SK-N-SH treated with all-trans-retinoic acid at 6 μM for 48 hours (cell line): ENCODE data around the gene PPRC1.

Experiments used
- ARNTL ChIP-seq: fragments of 450-650 bp; formaldehyde crosslinking; IDR thresholded peaks from 2 replicates; pipeline ENCODE4 v1.5.0; 2020; ENCODE audit warnings: low read depth, mild to moderate bottlenecking, moderate library complexity, borderline replicate concordance
- CREB5 ChIP-seq: fragments of 250-450 bp; sonication (Bioruptor Pico); IDR thresholded peaks from 2 replicates; pipeline ENCODE4 v1.5.1; 2020; ENCODE audit warnings: low read depth, mild to moderate bottlenecking, moderate library complexity
- CSDC2 ChIP-seq: fragments of 250-450 bp; sonication (Bioruptor Pico); IDR thresholded peaks from 2 replicates; pipeline ENCODE4 v1.5.0; 2020; ENCODE audit warnings: mild to moderate bottlenecking, moderate library complexity
- CSRNP3 ChIP-seq: fragments of 250-450 bp; sonication (Bioruptor Pico); IDR thresholded peaks from 2 replicates; pipeline ENCODE4 v1.5.1; 2021; ENCODE audit warnings: mild to moderate bottlenecking, moderate library complexity
- ESRRG ChIP-seq: fragments of 250-450 bp; sonication (Bioruptor Pico); IDR thresholded peaks from 2 replicates; pipeline ENCODE4 v1.6.1; 2021; ENCODE audit warnings: mild to moderate bottlenecking
- GLIS3 ChIP-seq: fragments of 250-450 bp; sonication (Bioruptor Pico); IDR thresholded peaks from 2 replicates; pipeline ENCODE4 v1.5.0; 2020; ENCODE audit warnings: mild to moderate bottlenecking, moderate library complexity
- OSR1 ChIP-seq: fragments of 250-450 bp; sonication (Bioruptor Pico); IDR thresholded peaks from 2 replicates; pipeline ENCODE4 v1.8.0; 2022; ENCODE audit warnings: moderate library complexity, mild to moderate bottlenecking, inconsistent platforms
- PATZ1 ChIP-seq: fragments of 250-450 bp; sonication (Bioruptor Pico); IDR thresholded peaks from 2 replicates; pipeline ENCODE4 v1.8.0; 2020; ENCODE audit warnings: mild to moderate bottlenecking, moderate library complexity, borderline replicate concordance
- TCF4 ChIP-seq: fragments of 250-450 bp; sonication (Bioruptor Pico); IDR thresholded peaks from 2 replicates; pipeline ENCODE4 v1.8.0; 2021; ENCODE audit warnings: mild to moderate bottlenecking, moderate library complexity, borderline replicate concordance
- TOX ChIP-seq: fragments of 250-450 bp; sonication (Bioruptor Pico); IDR thresholded peaks from 2 replicates; pipeline ENCODE4 v1.8.0; 2021; ENCODE audit warnings: mild to moderate bottlenecking, moderate library complexity, borderline replicate concordance
- ZC3H10 ChIP-seq: fragments of 250-450 bp; sonication (Bioruptor Pico); IDR thresholded peaks from 2 replicates; pipeline ENCODE4 v1.5.1; 2021; ENCODE audit warnings: mild to moderate bottlenecking, moderate library complexity
- ZFP3 ChIP-seq: fragments of 250-450 bp; sonication (Bioruptor Pico); IDR thresholded peaks from 2 replicates; pipeline ENCODE4 v1.5.0; 2020; ENCODE audit warnings: mild to moderate bottlenecking, moderate library complexity
- ZFP30 ChIP-seq: fragments of 450-650 bp; formaldehyde crosslinking; IDR thresholded peaks from 2 replicates; pipeline ENCODE4 v1.5.0; 2022; ENCODE audit warnings: mild to moderate bottlenecking, moderate library complexity
- ZNF8 ChIP-seq: fragments of 450-650 bp; formaldehyde crosslinking; IDR thresholded peaks from 2 replicates; pipeline ENCODE4 v1.5.0; 2020; ENCODE audit warnings: mild to moderate bottlenecking, moderate library complexity

GRCh38 chr10:102123223-102123622 is 9.6 kb upstream of the PPRC1 start:
- TF ChIP-seq ARNTL (CRISPR knock-in tag): no peak
- no peak for TF ChIP-seq TCF4 (CRISPR knock-in tag)
- TF ChIP-seq CSRNP3: no peak
- TF ChIP-seq ZFP30 (CRISPR knock-in tag): no peak
- no peak for TF ChIP-seq ZC3H10 (CRISPR knock-in tag)
- TF ChIP-seq ZFP3: no peak
- TF ChIP-seq ESRRG (CRISPR knock-in tag): no peak
- TF ChIP-seq GLIS3 (CRISPR knock-in tag): no peak
- no peak for TF ChIP-seq TOX (CRISPR knock-in tag)
- no peak for TF ChIP-seq CSDC2 (CRISPR knock-in tag)
- TF ChIP-seq PATZ1: no peak
- TF ChIP-seq CREB5: no peak
- no peak for TF ChIP-seq ZNF8
- no peak for TF ChIP-seq OSR1 (CRISPR knock-in tag)
